GM21515 (cell line): ENCODE data around the gene MLLT10.

ENCODE experiments used
- ATAC-seq: cut with Tn5 transposase; IDR thresholded peaks from one replicate; pipeline ENCODE4 v1.9.1; 2021; ENCODE audit not compliant: unreplicated experiment

The MLLT10 gene

DNA sequence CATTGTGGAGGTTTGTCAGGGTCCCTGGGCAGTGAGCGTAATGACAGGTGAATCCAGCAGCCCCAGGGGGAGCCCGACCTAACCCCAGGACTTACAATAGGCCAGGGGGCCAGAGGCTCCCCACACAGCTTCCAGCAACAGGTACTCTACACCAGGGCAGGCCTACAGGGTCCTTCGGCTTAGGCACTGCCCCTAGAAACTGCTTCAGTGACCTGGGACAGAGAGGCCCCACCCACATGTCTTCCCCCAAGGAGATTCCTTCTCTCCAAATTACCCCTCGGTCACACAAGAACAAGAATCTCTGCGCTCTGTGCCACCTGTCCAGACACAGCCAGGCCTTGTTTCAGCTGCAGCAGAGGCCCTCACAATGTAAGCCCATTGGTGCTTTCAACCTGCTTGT is 32.9 kb upstream of the MLLT10 start:
- no peak for ATAC-seq

DNA sequence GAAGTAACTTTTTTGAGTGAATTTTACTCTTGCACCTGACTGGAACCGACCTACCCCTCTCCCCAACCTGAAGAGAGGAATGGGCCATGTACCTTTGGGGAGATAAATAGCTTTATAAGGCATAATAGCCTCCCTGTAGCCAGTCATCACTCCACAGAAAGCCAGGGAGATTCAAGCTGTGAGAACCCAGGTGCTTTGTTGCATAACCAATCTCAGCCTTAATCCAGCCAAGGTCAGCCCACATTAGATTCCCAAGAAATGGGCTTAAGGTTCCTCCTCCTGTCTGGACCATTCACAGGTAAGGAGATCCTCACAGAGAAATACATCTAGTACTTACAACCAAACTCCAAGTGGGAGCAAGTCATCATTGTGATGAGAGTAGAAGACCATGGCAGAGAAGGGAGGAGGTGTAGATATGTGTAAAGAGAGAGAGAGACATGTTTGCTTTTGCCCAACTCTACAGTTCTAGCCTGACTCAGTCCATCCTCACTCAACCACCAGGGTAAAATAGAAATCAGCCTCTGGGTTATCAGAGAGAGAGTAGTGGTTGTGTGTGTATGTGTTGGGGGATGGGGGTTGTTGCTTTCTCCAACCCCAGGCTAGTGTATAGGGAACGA is 32.2 kb upstream of the MLLT10 start:
- ATAC-seq = no peak

DNA sequence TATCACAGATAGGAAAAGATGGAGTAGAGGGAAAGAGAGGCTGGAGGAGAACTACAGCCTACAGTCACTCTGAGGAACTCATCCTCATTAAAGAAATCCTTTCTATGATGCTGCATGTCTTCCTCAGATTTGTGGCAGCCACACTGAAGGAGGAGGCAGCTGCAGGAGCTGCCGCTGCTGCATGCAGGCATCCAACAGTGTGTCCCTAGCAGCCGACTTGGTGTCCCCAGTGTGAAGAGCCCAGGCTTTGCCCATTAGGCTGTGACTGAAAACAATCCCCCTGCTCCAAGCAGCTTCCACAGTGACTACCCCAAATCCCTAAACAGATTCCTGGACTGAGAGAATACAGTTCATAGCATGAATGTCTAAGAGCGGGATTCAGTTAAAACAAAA is 31.7 kb upstream of the MLLT10 start:
- no peak for ATAC-seq

DNA sequence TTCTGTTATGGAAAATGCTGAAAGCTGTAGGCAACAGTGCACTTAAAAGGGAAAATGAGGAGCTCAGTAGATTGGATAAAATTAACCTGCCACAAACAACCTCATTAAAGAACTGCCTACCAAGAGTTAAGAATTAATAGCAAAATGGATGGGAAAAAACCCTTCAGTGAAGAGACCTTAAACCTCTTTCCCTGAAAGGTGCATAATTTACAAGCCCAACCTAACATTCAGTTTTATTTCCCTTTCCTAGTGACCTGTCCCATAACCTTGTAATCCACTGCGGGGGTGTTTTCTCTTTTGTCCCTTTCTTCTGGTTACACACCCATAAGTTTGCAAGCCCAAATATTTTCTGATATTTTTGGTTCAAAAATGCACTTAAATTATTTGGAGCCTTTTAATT is 30.5 kb upstream of the MLLT10 start:
- ATAC-seq = no peak

DNA sequence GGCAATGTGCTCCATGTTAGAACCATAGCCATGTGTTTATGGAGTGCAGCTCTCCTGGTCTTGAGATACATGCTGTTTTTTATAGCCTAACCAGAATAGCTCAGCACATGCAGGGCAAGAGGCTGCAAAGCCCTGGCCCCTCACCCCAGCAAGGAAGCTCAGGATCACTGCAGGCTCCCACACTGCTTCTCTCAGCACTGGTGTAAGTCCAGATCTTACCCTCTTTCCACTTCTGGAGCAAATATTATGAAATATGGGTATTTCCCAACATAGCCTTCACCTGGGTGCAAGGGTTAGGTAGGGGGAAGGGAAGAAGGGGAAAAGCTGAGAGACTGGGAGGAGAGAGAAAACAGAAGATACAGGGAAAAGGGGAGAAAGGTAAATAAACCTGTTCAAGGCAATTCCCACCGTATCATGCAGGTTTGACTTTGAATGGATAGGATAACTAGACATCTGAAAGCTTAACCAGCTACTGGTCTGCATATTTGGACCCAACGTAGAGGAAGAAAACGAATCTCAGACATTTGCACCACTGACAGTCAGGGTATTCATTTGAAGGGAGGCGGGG is 28.2 kb upstream of the MLLT10 start:
- no peak for ATAC-seq

DNA sequence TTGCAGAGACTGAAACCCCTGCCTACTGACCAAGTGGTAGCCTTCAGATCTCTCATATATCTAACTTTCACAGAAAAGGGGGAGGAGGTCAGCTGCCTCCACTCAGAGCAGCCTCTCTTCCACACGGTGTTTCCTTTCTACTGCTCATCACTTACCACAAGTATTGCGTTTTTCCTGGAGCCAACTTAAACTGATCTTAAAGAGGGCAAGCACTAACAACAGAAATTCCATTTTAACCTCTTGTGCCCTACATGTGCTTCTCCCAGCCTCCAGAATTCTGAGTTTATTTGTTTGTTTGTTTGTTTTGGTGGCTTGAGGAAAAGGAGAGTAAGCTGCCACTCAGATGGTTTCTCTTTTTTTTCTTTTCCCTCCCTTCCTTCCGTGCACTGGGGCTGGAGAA is 27.7 kb upstream of the MLLT10 start:
- no peak for ATAC-seq

DNA sequence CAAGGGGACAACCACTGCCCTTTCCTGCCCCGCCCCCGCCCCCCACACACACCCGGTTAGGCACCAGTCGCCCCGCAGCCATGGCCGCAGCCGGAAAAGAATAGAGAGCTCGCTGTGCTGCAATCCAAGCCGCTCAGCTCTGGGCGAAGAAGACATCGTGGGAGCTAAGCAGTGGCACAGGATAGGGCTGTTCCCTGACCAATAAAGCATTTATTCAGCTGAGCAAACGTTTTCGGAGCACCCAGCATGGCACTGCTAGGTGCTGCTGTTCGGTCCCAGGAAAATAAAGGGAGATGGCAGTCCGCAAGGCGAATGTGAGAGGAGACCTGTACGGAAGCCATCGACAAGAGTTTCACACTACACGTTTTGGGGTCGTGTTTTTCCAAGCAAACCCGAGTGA is 26.9 kb upstream of the MLLT10 start:
- ATAC-seq = no peak

DNA sequence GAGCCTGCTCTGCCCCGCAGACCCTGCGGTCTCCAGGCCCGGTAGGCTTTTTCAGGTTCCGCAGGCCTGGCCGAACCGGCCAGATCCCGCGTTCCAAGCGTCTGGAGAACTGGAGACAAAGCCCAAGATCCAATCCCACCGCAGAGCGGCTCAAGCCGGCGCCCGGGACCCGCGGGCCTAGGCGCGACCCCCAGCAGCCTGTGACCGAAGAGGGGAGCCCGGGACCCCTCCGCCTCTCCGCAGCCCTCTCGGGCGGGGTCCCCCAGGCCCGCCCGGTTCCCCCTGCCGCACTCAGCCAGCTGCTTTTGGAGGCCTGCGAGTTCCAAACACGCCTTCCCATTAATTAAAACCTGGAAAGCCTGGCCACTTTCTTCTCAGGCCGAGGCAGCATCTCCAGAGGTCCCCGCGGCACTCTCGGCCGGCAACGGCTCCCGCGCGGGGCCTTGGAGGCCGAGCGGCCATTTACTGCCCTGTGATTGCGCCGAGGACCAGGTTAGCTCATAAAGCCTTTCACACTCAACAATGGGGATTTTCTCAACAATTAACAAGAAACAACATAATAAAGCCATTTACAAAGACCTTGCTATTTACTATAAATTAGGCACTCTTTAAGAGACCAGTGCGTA is 25.2 kb upstream of the MLLT10 start:
- ATAC-seq = no peak

DNA sequence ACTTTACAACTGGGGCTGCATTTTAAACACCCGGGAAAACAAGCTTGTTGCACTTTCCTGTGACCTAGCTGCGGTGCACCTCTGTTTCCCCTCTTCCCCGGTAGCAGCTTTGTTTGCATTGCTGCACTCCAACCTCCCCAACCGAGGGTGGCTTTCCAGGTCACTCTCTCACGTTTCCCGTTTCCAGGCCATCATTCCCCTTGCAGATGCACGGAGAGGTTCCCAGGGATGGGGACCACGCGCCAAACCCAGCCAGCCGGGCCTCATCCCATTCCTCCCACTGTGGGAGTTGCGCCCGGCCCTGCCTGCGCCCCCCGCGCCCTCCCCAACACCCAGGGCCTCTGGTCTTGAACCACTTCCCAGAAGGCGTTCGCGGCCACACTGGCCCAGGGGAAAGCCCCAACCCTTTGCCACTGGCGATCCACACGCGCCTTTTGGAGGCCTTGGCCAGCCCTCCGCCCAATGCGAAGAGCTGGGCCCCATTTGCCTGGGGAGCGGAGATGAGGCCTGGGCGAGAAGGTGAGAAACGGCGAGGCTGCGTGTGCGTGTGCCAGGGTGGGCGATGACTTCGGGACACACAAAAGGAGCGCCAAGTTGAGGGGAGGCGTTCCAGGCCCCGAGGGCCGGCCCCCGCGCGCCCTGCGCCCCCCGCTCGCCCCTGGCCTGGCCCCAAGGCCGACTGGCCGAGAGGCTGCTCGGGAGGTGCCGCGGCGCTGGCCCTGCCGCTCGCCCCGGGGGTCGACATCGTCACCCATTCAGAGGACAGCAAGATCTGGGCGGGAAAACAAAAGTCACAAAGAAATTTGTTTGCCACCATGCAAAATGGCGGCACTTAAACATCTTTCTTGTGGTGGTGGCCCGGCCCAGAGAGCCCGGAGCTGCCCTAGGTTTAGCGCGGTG is 24.4 kb upstream of the MLLT10 start:
- no peak for ATAC-seq

DNA sequence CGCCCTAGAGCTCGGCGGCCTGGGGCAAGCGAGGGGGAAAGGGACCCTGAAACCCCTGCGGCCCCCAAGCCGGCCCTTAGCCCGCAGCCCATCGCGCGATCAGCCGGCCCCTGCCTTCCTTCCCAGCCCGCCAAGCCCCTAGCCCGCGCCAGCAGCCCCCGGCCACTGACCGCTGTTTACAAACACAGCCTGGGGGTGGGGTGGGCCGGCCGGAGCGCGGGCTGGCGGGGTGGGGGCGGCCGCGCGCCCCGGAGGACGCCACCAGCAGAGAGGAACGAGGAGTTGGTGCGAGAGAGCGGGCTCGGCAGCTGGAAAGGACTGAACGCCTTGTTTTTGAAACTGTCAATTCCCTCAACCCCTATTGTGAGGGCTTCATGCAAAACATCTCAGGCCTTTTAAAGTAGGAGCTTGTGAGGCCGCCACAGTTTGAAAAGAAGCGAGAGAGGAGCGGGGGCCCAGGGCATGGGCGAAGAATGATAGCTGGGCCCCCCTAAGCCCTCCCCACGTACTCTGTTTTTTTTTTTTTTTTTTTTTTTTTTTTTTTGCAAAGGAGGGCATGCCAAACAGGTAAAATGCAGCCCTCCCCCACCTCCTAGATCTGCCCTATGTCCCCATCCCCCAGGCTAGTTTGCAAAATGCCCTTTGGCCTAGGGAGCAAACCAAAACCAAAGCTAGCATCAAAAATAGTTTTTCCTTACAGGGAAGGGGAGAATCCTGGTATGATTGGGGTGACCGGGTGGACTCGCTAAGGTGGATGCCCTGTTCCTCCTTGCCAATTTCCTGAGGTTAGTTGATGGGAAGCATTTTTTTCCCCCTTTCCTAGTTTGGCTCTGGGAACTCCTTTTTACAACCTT is 23.6 kb upstream of the MLLT10 start:
- no peak for ATAC-seq

DNA sequence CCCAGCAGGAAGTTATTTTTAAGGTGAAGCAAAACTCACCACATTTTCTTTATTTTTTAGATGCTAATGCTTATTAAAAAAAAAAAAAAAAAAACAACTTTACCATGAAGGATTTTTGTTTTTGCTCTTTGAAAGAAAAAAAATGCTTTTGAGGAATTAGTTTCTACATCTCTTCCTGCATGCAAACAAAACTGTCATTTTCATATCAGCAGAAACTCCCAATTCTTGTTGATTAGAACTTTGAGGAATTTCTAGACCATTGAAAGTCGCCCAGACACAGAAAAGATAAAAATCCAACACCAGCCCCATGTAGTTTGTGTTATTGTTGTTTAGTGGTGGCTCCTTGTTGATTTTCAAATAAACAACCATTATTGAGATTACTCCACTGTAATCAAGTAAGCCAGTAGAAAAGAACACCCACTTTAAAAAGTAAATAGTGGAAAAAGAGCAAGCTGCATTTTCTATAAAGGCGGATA is 22.9 kb upstream of the MLLT10 start:
- ATAC-seq = no peak

DNA sequence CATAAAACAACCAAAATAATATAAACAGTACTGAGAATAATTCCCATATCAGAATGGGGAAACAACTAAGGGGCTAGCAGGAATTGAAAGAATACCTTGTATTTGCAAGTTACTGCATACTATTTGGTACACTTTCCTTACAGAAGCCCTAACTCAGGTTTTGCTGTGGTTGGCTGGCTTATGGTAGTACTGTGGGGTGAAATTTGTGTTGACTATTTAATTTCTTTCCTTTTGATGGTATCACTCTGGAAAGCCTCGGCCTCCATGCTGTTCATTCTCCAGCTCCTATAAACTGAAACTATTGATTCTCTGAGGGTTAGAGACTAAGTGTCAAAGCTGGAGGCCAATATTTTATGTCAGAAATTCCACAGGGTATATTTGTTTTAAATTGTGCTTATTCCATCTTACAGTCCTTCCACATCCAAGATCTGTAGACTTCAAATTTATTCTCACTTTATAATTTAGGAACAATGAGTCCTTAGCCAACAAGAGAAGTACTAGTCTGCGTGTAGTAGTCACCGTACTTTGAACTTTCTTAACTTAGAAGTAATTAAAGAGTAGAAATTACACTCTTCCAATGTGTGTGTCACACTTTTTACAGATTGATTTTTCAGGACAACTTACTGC is 22.0 kb upstream of the MLLT10 start:
- no peak for ATAC-seq

DNA sequence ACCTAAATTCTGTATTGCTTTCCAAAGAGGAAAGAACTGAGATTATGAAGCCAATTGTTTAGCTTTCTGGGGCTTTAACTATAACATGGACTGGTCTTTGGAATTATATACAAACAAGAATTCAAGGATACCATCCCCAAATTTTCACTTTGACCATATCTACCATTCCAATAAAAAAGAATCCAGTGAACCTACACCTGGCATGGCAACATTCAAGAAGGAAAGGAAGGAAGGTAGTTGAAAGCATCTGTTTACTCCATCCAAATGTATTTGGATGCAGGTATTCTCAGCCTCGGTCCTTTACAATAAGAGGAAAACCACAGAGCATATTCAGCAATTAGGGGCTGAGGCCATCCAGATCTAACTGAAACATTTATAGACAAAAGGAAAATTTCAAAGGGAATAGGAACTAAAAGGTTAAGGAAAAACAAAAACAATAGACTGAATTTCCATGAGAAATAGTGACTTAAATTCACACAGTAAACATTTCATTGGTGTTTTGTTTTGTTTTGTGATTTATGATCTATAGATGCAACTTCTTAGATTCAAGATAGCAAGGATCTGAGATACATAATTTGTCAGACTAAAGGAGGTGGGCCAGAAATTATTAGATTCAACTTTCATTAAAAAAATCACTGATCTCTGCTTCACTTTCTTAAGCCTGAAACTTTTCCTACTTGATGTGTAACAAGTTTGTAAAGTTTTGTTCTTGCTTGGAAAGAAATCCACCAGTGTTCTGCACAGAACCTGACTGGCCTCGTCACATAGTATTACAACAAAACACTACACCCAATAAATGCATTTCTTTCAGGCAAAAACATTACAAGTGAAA is 21.2 kb upstream of the MLLT10 start:
- ATAC-seq = no peak

DNA sequence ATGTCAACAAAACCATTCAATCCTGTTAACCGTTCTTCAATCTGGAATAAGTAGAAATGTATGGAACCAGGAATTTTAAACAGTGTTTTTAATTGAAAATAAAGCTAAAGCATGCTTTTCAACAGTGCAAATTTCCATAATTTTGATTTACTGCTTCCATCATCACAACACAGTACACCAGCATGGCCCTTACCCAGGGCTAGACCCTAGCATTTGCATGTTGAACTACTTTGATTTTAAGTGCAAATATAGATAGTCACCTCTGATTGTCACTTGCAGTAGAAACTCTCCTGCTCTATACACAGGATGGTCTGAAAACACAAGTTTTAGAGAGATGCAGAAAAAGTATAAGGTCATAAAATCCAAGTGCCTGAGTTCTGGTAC is 20.6 kb upstream of the MLLT10 start:
- ATAC-seq = no peak

DNA sequence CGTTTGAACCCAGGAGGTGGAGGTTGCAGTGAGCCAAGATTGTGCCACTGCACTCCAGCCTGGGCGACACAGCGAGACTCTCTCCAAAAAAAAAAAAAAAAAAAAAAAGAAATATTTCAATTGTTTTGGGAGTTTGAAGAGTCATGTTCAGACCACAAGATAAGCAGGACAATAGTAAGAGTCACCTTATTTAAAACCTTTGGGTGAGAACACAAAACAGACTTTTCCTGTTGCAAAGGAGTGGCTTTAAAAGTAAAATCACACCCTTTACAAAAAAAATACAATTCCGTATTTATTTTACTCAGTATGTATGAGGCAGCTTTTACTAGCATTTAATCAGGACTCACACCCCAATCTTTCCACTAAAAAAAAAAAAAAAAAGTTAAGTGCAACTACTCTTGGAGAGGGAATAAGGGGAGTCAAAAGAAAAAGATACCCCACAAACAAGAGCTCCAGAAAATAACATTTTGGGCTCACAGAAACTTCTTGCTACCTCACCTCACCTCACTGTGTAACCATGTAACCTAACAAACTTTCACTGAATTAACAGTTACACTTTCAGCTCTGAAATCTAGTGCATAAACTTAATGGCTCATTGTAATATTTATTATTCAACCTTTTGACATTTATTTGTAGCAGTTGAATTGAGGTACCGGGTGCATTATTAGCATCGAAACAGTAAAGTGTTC is 19.8 kb upstream of the MLLT10 start:
- ATAC-seq = no peak

DNA sequence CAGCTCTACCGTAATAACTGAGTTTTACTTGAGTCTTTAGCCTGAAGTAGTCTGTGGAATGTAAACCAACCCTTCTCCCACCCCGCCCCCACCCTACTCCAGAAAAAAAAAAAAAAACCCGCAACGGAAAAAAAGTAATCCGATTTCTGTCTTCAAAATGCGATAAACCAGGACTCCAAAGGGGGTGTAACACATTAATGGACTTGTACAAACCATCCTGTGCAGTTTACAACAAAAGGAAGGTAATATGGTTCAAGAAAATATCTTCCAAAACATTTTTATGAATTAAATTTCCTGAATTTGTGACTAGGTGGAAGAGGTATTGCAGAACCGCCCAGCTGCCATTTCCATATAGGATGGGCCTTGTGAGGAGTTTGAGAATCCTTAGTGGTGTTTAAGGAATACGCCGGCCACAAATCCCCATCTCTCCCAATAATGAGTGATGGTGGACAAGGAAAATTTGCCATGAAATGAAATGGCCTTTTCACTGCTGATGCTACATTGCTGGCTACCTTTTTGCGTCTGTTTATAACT is 19.1 kb upstream of the MLLT10 start:
- ATAC-seq = no peak

DNA sequence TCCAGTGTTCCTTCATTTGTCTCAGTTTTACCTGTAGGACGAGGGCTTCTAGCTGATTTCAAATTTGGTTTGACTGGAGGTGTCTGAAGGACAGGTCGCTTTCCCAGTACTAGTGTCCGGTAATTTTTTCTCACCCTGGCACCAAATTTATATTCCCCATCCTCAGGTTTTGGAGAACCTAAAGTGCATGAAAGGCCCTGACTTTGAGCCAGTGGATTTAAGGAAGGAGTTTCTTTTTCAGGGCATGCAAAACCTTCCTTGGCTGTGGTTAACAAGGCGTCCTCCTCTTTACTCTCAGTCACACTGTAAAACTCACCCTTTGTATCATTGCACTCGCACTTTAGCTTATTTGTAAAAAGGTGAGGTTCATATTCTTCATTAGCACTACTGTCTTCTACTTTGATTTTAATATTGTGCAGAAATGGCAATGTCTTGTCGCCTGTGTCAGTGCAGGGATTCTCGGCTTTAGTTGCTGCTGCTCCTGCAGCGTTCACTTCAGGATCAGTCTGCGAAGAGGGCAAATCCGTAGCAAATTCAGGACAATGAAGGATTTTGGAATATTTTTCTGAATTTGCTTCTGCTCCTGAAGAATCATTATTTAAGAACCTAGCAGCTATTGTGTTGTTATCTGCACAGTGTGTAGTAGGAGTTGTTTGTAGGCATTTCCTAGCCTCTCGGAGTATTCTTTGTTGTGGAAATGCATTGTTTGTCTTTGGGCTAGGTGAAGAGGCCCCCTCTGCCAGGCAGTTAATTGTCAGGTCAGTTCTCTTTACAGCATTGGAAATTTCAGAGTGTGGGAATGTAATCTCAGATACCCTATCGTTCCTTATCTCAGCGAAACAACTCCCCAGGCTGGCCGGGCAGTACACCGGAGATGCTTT is 18.4 kb upstream of the MLLT10 start:
- no peak for ATAC-seq
